Esophagus muscularis mucosa (tissue), 3 donors: ENCODE results near the gene RUNX2.

Source experiments
- CTCF ChIP-seq, 3 experiments: fragments of 200-600 bp in 2 of 3; fragments of 450-650 bp in 1 of 3; sonication (generic) in 2 of 3; IDR thresholded peaks; one replicate each; pipeline ENCODE4 v1.5.1; 2017 to 2019; ENCODE audit warnings: antibody characterized with exemption in 3 of 3, mild to moderate bottlenecking in 2 of 3, moderate library complexity in 1 of 3
- POLR2A ChIP-seq: fragments of 450-650 bp; IDR thresholded peaks from one replicate; pipeline ENCODE4 v1.6.1; 2017; ENCODE audit warnings: antibody characterized with exemption, moderate library complexity, mild to moderate bottlenecking, low read depth

GRCh38 chr6:45574014-45574461, 245.9 kb downstream of the RUNX2 start:
- TF ChIP-seq CTCF (IDR thresholded peaks at IDR 0.05) (no peak), POLR2A (no peak)
